ENCODE measurements around the gene KCNAB1. TPM values are rescaled to one million over a fixed set of nuclear protein-coding genes. Genes with fewer than 3 reads are reported as not detected.
"Not testable (repeated sequence)": the region's sequence is repeated elsewhere in the genome, so short reads cannot be mapped to it uniquely, and the experiment has no call there.

KCNAB1 gene
- 0.03 to 0.18 TPM (median 0.09 TPM) in 3 replicates for polyA plus RNA-seq
- 0.42 TPM for polyA plus RNA-seq (2011; ENCODE audit: low read depth)
- polyA plus RNA-seq (2011; cell fraction: cytosol; rRNA removed) = 0.13 and 0.19 TPM in 2 replicates
- 0.10 and 0.68 TPM in 2 replicates for polyA plus RNA-seq (2011; cell fraction: nucleus; rRNA removed)
- 0.32 and 0.38 TPM in 2 replicates for polyA plus RNA-seq (2012; ENCODE audit: low replicate concordance)
- polyA minus RNA-seq = 0.86 TPM in 1 of 3 replicates, not detected in the others
- not detected for polyA minus RNA-seq (2011; cell fraction: cytosol; rRNA and poly(A)+ RNA removed)
- polyA minus RNA-seq (2011; cell fraction: nucleus; rRNA and poly(A)+ RNA removed) = not detected in 2 replicates

- Histone ChIP-seq H3K79me2 (ENCODE audit: control insufficient read depth, insufficient read depth, low read length) (no peaks in the 10 kb centered on the region), H3K9ac (ENCODE audit: control insufficient read depth, extremely low read depth, insufficient read depth, low read length) (no peak within 1 kb of the TSS), H4K20me1 (ENCODE audit: control insufficient read depth, extremely low read depth, insufficient read depth, low read length) (no peaks in the 10 kb centered on the region), H3K4me3 (ENCODE audit: control insufficient read depth in 2 of 3, extremely low read depth in 1 of 3, insufficient read depth in 2 of 3, low read depth in 1 of 3, low read length in 3 of 3) (no peak within 1 kb of the TSS), H3K4me1 (ENCODE audit: control insufficient read depth, extremely low read depth, insufficient read depth, low read length) (no peaks in the 10 kb centered on the region), H3K4me2 (ENCODE audit: control insufficient read depth, extremely low read depth, insufficient read depth, low read depth, low read length) (no peak within 1 kb of the TSS), H3K9me1 (ENCODE audit: control insufficient read depth, extremely low read depth, insufficient read depth, low read length) (no peaks in the 10 kb centered on the region), H3K36me3 (ENCODE audit: control insufficient read depth in 2 of 2, extremely low read depth in 1 of 2, insufficient read depth in 2 of 2, low read length in 2 of 2) (no peaks in the 10 kb centered on the region), H3K27ac (ENCODE audit: control insufficient read depth, insufficient read depth, low read length) (no peak within 1 kb of the TSS), H3K27me3 (ENCODE audit: control insufficient read depth, extremely low read depth, insufficient read depth, low read length) (peaks cover 14% of the 10 kb centered on the region), H2AFZ (ENCODE audit: control insufficient read depth, low read length) (no peak within 1 kb of the TSS), H3K9me3 (ENCODE audit: control insufficient read depth, low read depth, low read length) (no peaks in the 10 kb centered on the region)
- TF ChIP-seq EZH2 (IDR thresholded peaks at IDR 0.05; ENCODE audit: low read length) (peak; percentile 55), CTCF (optimal IDR thresholded peaks at IDR 0.05 in 1 of 3, IDR thresholded peaks at IDR 0.05 in 1 of 3, conservative IDR thresholded peaks at IDR 0.05 in 1 of 3; ENCODE audit: extremely low read depth in 1 of 3, insufficient read depth in 2 of 3, low read length in 3 of 3) (no peak)
- dilution Hi-C loops (cut with MboI; ENCODE audit: extremely low pct_ligation_motif_present, low sequenced_read_pairs) = no loop called here
- DNase-seq (ENCODE audit: low read depth, low spot score) = no peak
- FAIRE-seq = no peak
Observed at GRCh38 chr3:156120528-156121251, at the start of gene KCNAB1. Gene KCNAB1, plus strand, starts transcription at chr3:156120578.

GRCh38 chr3:156071031-156071430, 49.3 kb upstream of the KCNAB1 start:
- Histone ChIP-seq H3K4me3 (ENCODE audit: control insufficient read depth in 2 of 3, extremely low read depth in 1 of 3, insufficient read depth in 2 of 3, low read depth in 1 of 3, low read length in 3 of 3) (no peak overlapping the region), H4K20me1 (ENCODE audit: control insufficient read depth, extremely low read depth, insufficient read depth, low read length) (no peaks in the 10 kb centered on the region), H3K9me1 (ENCODE audit: control insufficient read depth, extremely low read depth, insufficient read depth, low read length) (no peaks in the 10 kb centered on the region), H3K4me1 (ENCODE audit: control insufficient read depth, extremely low read depth, insufficient read depth, low read length) (no peaks in the 10 kb centered on the region), H3K36me3 (ENCODE audit: control insufficient read depth in 2 of 2, extremely low read depth in 1 of 2, insufficient read depth in 2 of 2, low read length in 2 of 2) (no peaks in the 10 kb centered on the region), H3K27me3 (ENCODE audit: control insufficient read depth, extremely low read depth, insufficient read depth, low read length) (peaks cover 7% of the 10 kb centered on the region), H3K79me2 (ENCODE audit: control insufficient read depth, insufficient read depth, low read length) (no peaks in the 10 kb centered on the region), H3K9me3 (ENCODE audit: control insufficient read depth, low read depth, low read length) (no peaks in the 10 kb centered on the region), H3K27ac (ENCODE audit: control insufficient read depth, insufficient read depth, low read length) (no peak overlapping the region), H3K4me2 (ENCODE audit: control insufficient read depth, extremely low read depth, insufficient read depth, low read depth, low read length) (no peak overlapping the region), H2AFZ (ENCODE audit: control insufficient read depth, low read length) (no peak overlapping the region), H3K9ac (ENCODE audit: control insufficient read depth, extremely low read depth, insufficient read depth, low read length) (no peak overlapping the region)
- DNase-seq (ENCODE audit: low read depth, low spot score) = no peak
- no peak for FAIRE-seq
- TF ChIP-seq EZH2 (IDR thresholded peaks at IDR 0.05; ENCODE audit: low read length) (no peak), CTCF (optimal IDR thresholded peaks at IDR 0.05 in 1 of 3, IDR thresholded peaks at IDR 0.05 in 1 of 3, conservative IDR thresholded peaks at IDR 0.05 in 1 of 3; ENCODE audit: extremely low read depth in 1 of 3, insufficient read depth in 2 of 3, low read length in 3 of 3) (no peak)
- dilution Hi-C loops (cut with MboI; ENCODE audit: extremely low pct_ligation_motif_present, low sequenced_read_pairs) = no loop called here

GRCh38 chr3:156072950-156073657, 47.3 kb upstream of the KCNAB1 start:
- FAIRE-seq; H3K9me3 ChIP-seq (ENCODE audit: control insufficient read depth, low read depth, low read length); H2AFZ ChIP-seq (ENCODE audit: control insufficient read depth, low read length); H3K4me1 ChIP-seq (ENCODE audit: control insufficient read depth, extremely low read depth, insufficient read depth, low read length); H3K4me2 ChIP-seq (ENCODE audit: control insufficient read depth, extremely low read depth, insufficient read depth, low read depth, low read length); H3K79me2 ChIP-seq (ENCODE audit: control insufficient read depth, insufficient read depth, low read length); H3K9me1 ChIP-seq (ENCODE audit: control insufficient read depth, extremely low read depth, insufficient read depth, low read length); DNase-seq (ENCODE audit: low read depth, low spot score); H3K4me3 ChIP-seq (ENCODE audit: control insufficient read depth in 2 of 3, extremely low read depth in 1 of 3, insufficient read depth in 2 of 3, low read depth in 1 of 3, low read length in 3 of 3); H4K20me1 ChIP-seq (ENCODE audit: control insufficient read depth, extremely low read depth, insufficient read depth, low read length); H3K27ac ChIP-seq (ENCODE audit: control insufficient read depth, insufficient read depth, low read length); H3K27me3 ChIP-seq (ENCODE audit: control insufficient read depth, extremely low read depth, insufficient read depth, low read length); H3K9ac ChIP-seq (ENCODE audit: control insufficient read depth, extremely low read depth, insufficient read depth, low read length); H3K36me3 ChIP-seq (ENCODE audit: control insufficient read depth in 2 of 2, extremely low read depth in 1 of 2, insufficient read depth in 2 of 2, low read length in 2 of 2); dilution Hi-C loops (cut with MboI; ENCODE audit: extremely low pct_ligation_motif_present, low sequenced_read_pairs): not testable (repeated sequence)

Measured in keratinocyte (primary cell).